ENCODE data around the gene IL17F. TPM values are rescaled to one million over a fixed set of nuclear protein-coding genes. Genes with fewer than 3 reads are reported as not detected.

Gene IL17F
- polyA plus RNA-seq, 1 donor from 2014 or later: not detected

GRCh38 chr6:52245425-52245824, 1.1 kb upstream of the IL17F start:
- Histone ChIP-seq H3K4me3 (ENCODE audit: low read length) (no peak overlapping the region), H3K4me2 (ENCODE audit: low read length) (no peak overlapping the region), H2AFZ (ENCODE audit: low read depth, low read length) (no peak overlapping the region), H3K36me3 (ENCODE audit: insufficient read depth, low read length) (no peaks in the 10 kb centered on the region), H3F3A (ENCODE audit: insufficient read depth, low read length, poor library complexity, severe bottlenecking) (no peaks in the 10 kb centered on the region), H3K27ac (ENCODE audit: low read length) (no peak overlapping the region), H3K9me3 (ENCODE audit: low read length) (no peaks in the 10 kb centered on the region), H3K9ac (ENCODE audit: low read length) (no peak overlapping the region), H4K20me1 (ENCODE audit: insufficient read depth) (no peaks in the 10 kb centered on the region), H3K79me2 (replicated peaks; ENCODE audit: insufficient read depth, low read length) (no peaks in the 10 kb centered on the region), H3K9me2 (ENCODE audit: insufficient read depth, low read length) (no peaks in the 10 kb centered on the region), H3K27me3 (ENCODE audit: insufficient read depth, low read depth, low read length) (no peaks in the 10 kb centered on the region)
- TF ChIP-seq CTCF (IDR thresholded peaks at IDR 0.05; ENCODE audit: poor library complexity, severe bottlenecking) (no peak), MXI1 (conservative IDR thresholded peaks at IDR 0.05; ENCODE audit: poor library complexity, severe bottlenecking) (no peak), TAF1 (IDR thresholded peaks at IDR 0.05; ENCODE audit: low read depth) (no peak), EP300 (conservative IDR thresholded peaks at IDR 0.05; ENCODE audit: poor library complexity, severe bottlenecking) (no peak), REST (IDR thresholded peaks at IDR 0.05; ENCODE audit: borderline replicate concordance) (no peak), EZH2 (IDR thresholded peaks at IDR 0.05; ENCODE audit: borderline replicate concordance, insufficient read depth, low read length, poor library complexity, severe bottlenecking) (no peak), POLR2AphosphoS5 (IDR thresholded peaks at IDR 0.05) (no peak), SMC3 (conservative IDR thresholded peaks at IDR 0.05; ENCODE audit: poor library complexity) (no peak), RAD21 (conservative IDR thresholded peaks at IDR 0.05) (no peak)

GRCh38 chr6:52243282-52243893, 912 bp downstream of the IL17F start:
- no peak overlapping the region for H3K4me2 ChIP-seq (ENCODE audit: low read length)
- H3F3A ChIP-seq (ENCODE audit: insufficient read depth, low read length, poor library complexity, severe bottlenecking): no peaks in the 10 kb centered on the region
- no peak overlapping the region for H3K4me3 ChIP-seq (ENCODE audit: low read length)
- H3K9me3 ChIP-seq (ENCODE audit: low read length): no peaks in the 10 kb centered on the region
- TF ChIP-seq EP300 (conservative IDR thresholded peaks at IDR 0.05; ENCODE audit: poor library complexity, severe bottlenecking) (no peak), TAF1 (IDR thresholded peaks at IDR 0.05; ENCODE audit: low read depth) (no peak), POLR2AphosphoS5 (IDR thresholded peaks at IDR 0.05) (no peak), SMC3 (conservative IDR thresholded peaks at IDR 0.05; ENCODE audit: poor library complexity) (no peak), EZH2 (IDR thresholded peaks at IDR 0.05; ENCODE audit: borderline replicate concordance, insufficient read depth, low read length, poor library complexity, severe bottlenecking) (no peak), MXI1 (conservative IDR thresholded peaks at IDR 0.05; ENCODE audit: poor library complexity, severe bottlenecking) (no peak), CTCF (IDR thresholded peaks at IDR 0.05; ENCODE audit: poor library complexity, severe bottlenecking) (no peak), RAD21 (conservative IDR thresholded peaks at IDR 0.05) (no peak), REST (IDR thresholded peaks at IDR 0.05; ENCODE audit: borderline replicate concordance) (no peak)
- H3K9me2 ChIP-seq (ENCODE audit: insufficient read depth, low read length): no peaks in the 10 kb centered on the region
- no peaks in the 10 kb centered on the region for H3K36me3 ChIP-seq (ENCODE audit: insufficient read depth, low read length)
- no peak overlapping the region for H3K9ac ChIP-seq (ENCODE audit: low read length)
- no peaks in the 10 kb centered on the region for H3K79me2 ChIP-seq (replicated peaks; ENCODE audit: insufficient read depth, low read length)
- no peaks in the 10 kb centered on the region for H3K27me3 ChIP-seq (ENCODE audit: insufficient read depth, low read depth, low read length)
- no peak overlapping the region for H2AFZ ChIP-seq (ENCODE audit: low read depth, low read length)
- H3K27ac ChIP-seq (ENCODE audit: low read length): no peak overlapping the region
- H4K20me1 ChIP-seq (ENCODE audit: insufficient read depth): no peaks in the 10 kb centered on the region

All from neural cell (in vitro differentiated cells).